Measurements from ENCODE around the gene UGT1A1. TPM values are rescaled to one million over a fixed set of nuclear protein-coding genes. Genes with fewer than 3 reads are reported as not detected.

Gene UGT1A1
- total and polyA plus RNA-seq, 2 donors (not counting 3 experiments of a cell fraction or from before 2014, with no cell fraction given): not detected

GRCh38 chr2:233813236-233814055, 53.4 kb downstream of the UGT1A1 start:
- FAIRE-seq (no peak), DNase-seq (ENCODE audit: low read depth, low spot score) (no peak)
- dilution Hi-C loops (cut with MboI; ENCODE audit: extremely low pct_ligation_motif_present, low sequenced_read_pairs): no loop called here
- Histone ChIP-seq H4K20me1 (replicated peaks; ENCODE audit: control insufficient read depth, extremely low read depth, insufficient read depth, low read length) (no peaks in the 10 kb centered on the region), H3K36me3 (ENCODE audit: control insufficient read depth in 2 of 2, extremely low read depth in 1 of 2, insufficient read depth in 2 of 2, low read length in 2 of 2) (no peaks in the 10 kb centered on the region), H3K4me1 (ENCODE audit: control insufficient read depth, extremely low read depth, insufficient read depth, low read length) (no peaks in the 10 kb centered on the region), H3K9me1 (replicated peaks; ENCODE audit: control insufficient read depth, extremely low read depth, insufficient read depth, low read length) (no peaks in the 10 kb centered on the region), H2AFZ (ENCODE audit: low read depth, low read length) (no peak overlapping the region), H3K27ac (ENCODE audit: insufficient read depth, low read depth, low read length) (no peak overlapping the region), H3K79me2 (ENCODE audit: control insufficient read depth, insufficient read depth, low read length) (no peaks in the 10 kb centered on the region), H3K4me3 (replicated peaks in 1 of 3; ENCODE audit: insufficient read depth in 1 of 3, low read depth in 1 of 3, low read length in 3 of 3) (no peak overlapping the region), H3K9me3 (replicated peaks; ENCODE audit: control insufficient read depth, insufficient read depth, low read length) (no peaks in the 10 kb centered on the region), H3K4me2 (ENCODE audit: insufficient read depth, low read length) (no peak overlapping the region), H3K27me3 (ENCODE audit: control insufficient read depth in 2 of 2, insufficient read depth in 2 of 2, low read length in 2 of 2) (peaks cover 0 to 1% of the 10 kb centered on the region in 2 experiments), H3K9ac (replicated peaks; ENCODE audit: extremely low read depth, insufficient read depth, low read length) (no peak overlapping the region)
- POLR2A ChIA-PET: no interaction called here
- TF ChIP-seq POLR2AphosphoS5 (IDR thresholded peaks at IDR 0.05; ENCODE audit: insufficient read depth, low read depth, low read length) (no peak), JUN (IDR thresholded peaks at IDR 0.05; ENCODE audit: borderline replicate concordance, insufficient read depth, insufficient read length, low read depth) (no peak), FOS (IDR thresholded peaks at IDR 0.05; ENCODE audit: borderline replicate concordance, insufficient read depth, low read length) (no peak), CTCF (IDR thresholded peaks at IDR 0.05; ENCODE audit: extremely low read depth in 1 of 2, insufficient read depth in 1 of 2, low read depth in 1 of 2, low read length in 2 of 2) (no peak), GATA2 (IDR thresholded peaks at IDR 0.05; ENCODE audit: insufficient read depth, insufficient read length, low read depth, low read length) (no peak), POLR2A (IDR thresholded peaks at IDR 0.05; ENCODE audit: low read depth, low read length) (no peak), MAX (IDR thresholded peaks at IDR 0.05; ENCODE audit: insufficient read depth, insufficient read length) (no peak), MYC (IDR thresholded peaks at IDR 0.05; ENCODE audit: low read depth, low read length) (no peak), EZH2 (IDR thresholded peaks at IDR 0.05; ENCODE audit: borderline replicate concordance, low read depth, low read length, severe bottlenecking) (no peak)
- intact Hi-C loops (cut with micrococcal nuclease): no loop called here
- CTCF ChIA-PET: interaction anchor here (1.0 kb wide), 2 partner anchors 22 to 45 kb away, joined by 3 read pairs; no protein-coding TSS in a partner anchor
- no TSS peak for BruUV-seq (replicated peaks)

Data from endothelial cell of umbilical vein (primary cell).